Left lung (tissue), 10 donors: ENCODE data around the gene IKZF1. TPM values are rescaled to one million over a fixed set of nuclear protein-coding genes. Genes with fewer than 3 reads are reported as not detected.
A peak's percentile ranks its signal among the peaks of the same experiment; 100 is the strongest.

Experiments used
- ATAC-seq: fragments of 200-7000 bp; cut with Tn5 transposase; one replicate; pipeline ENCODE4 v1.9.1; 2020; ENCODE audit warnings: moderate library complexity
- DNase-seq, 4 donors: peaks; one replicate each; pipeline ENCODE4 v3.0.0-alpha.2; 2013 to 2020
- H3K27ac ChIP-seq, 2 donors: fragments of 200-600 bp; sonication (generic) in 1 of 2; one replicate each; pipeline versions ENCODE4 v1.5.0 to v1.8.0; 2020 to 2021
- H3K27me3 ChIP-seq, 2 donors: fragments of 200-600 bp; sonication (generic) in 1 of 2; one replicate each; pipeline versions ENCODE4 v1.5.0 to v1.8.0; 2020 to 2021
- H3K36me3 ChIP-seq, 2 donors: fragments of 200-600 bp; sonication (generic) in 1 of 2; one replicate each; pipeline versions ENCODE4 v1.5.0 to v1.8.0; 2020 to 2021
- H3K4me1 ChIP-seq, 2 donors: fragments of 200-600 bp; one replicate each; pipeline ENCODE4 v1.8.0; 2021
- H3K4me3 ChIP-seq, 2 donors: fragments of 200-600 bp; sonication (generic) in 1 of 2; one replicate each; pipeline versions ENCODE4 v1.5.0 to v1.8.0; 2020 to 2021; ENCODE audit warnings: mild to moderate bottlenecking in 1 of 2
- H3K9me3 ChIP-seq, 2 donors: fragments of 200-600 bp; sonication (generic) in 1 of 2; one replicate each; pipeline versions ENCODE4 v1.5.0 to v1.8.0; 2020 to 2021
- CTCF ChIP-seq, 2 donors: fragments of 200-600 bp; sonication (generic) in 1 of 2; IDR thresholded peaks; one replicate each; pipeline versions ENCODE4 v1.5.0 to v1.8.0; 2021; ENCODE audit warnings: antibody characterized with exemption in 2 of 2
- intact Hi-C, 2 donors: fragments of 100-400 bp; cut with DNase I; formaldehyde crosslinking; loops; one replicate each; pipeline versions ENCODE4 v1.11.2 to v1.14.2; 2022
- polyA plus RNA-seq, 6 donors: library from polyadenylated mRNA; unstranded; fragments of 120-200 nt; gene quantifications; one replicate each; pipeline ENCODE4 v1.2.1, GENCODE V29; 2013; ENCODE audit not compliant: insufficient read length in 6 of 6
- total RNA-seq, 2 donors: library from RNA; stranded (reverse); fragmentation: NEBNext Ultra II Directional; extraction: Animal tissue kit (Norgen Biotek cat#: 25700); gene quantifications; one replicate each; pipeline ENCODE4 v1.2.1, GENCODE V29; 2021
- donor health status: DM: no; HTN: yes; CAD: no.
- donor health status: DM: no; HTN: no; CAD: no.

The IKZF1 gene
- total and polyA plus RNA-seq, 8 donors: 1.9 to 50.2 (median 2.3) TPM

DNA sequence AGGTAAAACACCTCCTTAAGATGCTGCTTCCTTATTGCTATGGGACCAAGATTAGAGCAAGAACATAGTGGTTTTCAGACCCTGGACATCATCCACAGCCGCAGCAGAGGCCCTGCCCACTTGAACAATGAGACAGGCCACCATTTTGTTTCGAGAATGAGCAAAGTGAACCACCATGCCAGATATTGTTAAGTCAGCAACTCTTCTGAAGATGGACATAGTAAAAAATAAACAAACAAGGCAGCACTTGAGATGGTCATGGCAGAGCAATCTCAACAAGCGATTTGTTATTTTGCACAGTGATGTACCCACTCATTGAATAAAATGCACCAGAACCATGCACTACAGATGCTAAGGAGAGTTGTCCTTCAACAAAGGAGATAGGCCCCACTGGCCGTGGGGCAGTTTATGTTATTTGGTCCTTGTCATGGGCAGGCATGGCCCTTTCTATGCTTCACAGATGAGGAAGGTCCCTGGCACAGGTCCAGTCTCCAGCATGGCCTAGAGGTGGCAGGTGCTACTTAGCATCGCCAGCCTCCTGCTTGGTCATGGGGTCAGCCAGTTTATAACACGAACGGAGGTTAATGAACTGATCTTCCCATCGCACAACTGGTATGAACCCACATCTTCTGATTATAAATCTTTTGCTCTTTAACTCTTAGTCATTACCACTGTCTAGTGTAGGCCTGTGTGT lies 44.1 kb downstream of the IKZF1 start:
- Histone ChIP-seq H3K36me3 (peaks cover 0 to 4% of the 10 kb centered on the region in 2 donors), H3K27me3 (no peaks in the 10 kb centered on the region), H3K9me3 (no peaks in the 10 kb centered on the region), H3K4me1 (peaks cover 0 to 50% of the 10 kb centered on the region in 2 donors), H3K27ac (no peak overlapping the region), H3K4me3 (no peak overlapping the region)
- TF ChIP-seq CTCF (IDR thresholded peaks at IDR 0.05): no peak
- ATAC-seq (no peak), DNase-seq (no peak)
- intact Hi-C loops: no loop called here

DNA sequence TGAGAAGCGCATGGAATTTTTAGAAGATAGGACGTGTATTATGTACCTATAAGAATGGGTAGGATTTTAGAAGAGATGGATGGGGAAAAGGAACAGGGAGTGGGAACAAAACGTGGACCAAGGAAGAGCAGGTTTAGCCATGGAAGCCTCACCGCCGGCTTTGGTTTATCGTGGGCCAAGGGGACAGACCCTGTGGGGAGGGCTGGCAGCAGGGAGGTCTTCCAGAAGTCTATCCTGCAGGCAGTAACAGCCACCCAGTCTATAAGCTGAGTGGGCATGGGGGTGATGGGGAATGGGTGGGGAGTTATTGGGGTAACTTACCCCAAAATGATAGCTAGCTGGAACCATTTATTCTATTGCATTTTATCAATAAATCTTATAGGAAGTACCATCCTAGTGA lies 44.9 kb downstream of the IKZF1 start:
- ATAC-seq (no peak), DNase-seq (no peak)
- Histone ChIP-seq H3K4me1 (peaks cover 0 to 54% of the 10 kb centered on the region in 2 donors), H3K36me3 (peaks cover 0 to 5% of the 10 kb centered on the region in 2 donors), H3K9me3 (no peaks in the 10 kb centered on the region), H3K27ac (no peak overlapping the region), H3K4me3 (no peak overlapping the region), H3K27me3 (no peaks in the 10 kb centered on the region)
- TF ChIP-seq CTCF (IDR thresholded peaks at IDR 0.05): no peak
- intact Hi-C loops: no loop called here

DNA sequence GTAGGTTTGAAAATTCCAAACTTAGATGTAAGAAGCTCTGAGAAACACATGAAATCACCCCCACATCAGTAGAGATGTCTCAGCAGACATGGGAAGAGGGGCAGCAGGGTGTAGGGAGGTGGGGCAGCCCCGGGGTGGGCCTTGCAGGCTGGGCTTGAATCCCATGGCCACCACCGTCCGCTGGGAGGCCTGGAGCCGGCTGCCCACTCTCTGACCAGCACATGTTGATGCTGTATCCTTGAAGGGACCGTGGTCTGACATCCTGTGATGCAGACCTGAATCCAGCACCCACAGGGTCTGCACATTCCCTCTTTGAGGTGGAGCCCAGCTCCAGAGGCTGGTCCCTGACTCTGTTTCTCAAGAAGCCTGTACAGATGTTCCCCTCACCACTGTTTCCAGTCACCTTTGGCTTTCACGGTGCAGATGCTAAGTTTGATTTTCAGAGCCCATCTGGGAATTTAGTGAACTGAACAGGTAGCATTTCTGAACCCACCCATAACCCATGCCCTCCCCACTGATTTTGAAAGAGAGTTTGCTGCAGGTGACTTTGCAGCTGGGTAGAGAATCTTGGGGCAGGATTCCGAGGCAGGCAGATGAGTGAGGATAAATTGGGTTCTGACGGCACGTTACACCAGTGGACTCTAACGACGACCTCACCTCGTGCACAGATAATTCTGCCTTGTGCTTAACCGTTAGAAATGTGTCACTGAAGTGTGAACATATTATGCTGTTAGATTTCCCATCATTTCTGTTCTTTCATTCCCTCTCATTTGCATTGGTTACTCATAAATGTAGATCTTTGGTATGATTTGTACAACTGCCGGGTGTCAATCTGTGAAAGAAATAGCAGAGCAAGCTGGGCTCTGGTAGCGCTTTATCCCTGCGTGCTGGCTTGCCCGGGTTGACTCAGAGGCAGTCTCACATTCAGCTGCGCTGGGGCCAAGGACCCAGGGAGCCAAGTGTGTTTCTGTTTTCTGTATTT lies 45.7 kb downstream of the IKZF1 start:
- Histone ChIP-seq H3K36me3 (peaks cover 0 to 5% of the 10 kb centered on the region in 2 donors), H3K27ac (peak overlapping the region in 1 of 2 donors; percentile 75), H3K4me1 (peaks cover 0 to 62% of the 10 kb centered on the region in 2 donors), H3K4me3 (no peak overlapping the region), H3K9me3 (no peaks in the 10 kb centered on the region), H3K27me3 (no peaks in the 10 kb centered on the region)
- DNase-seq (no peak), ATAC-seq (no peak)
- TF ChIP-seq CTCF (IDR thresholded peaks at IDR 0.05): no peak
- intact Hi-C loops: no loop called here

DNA sequence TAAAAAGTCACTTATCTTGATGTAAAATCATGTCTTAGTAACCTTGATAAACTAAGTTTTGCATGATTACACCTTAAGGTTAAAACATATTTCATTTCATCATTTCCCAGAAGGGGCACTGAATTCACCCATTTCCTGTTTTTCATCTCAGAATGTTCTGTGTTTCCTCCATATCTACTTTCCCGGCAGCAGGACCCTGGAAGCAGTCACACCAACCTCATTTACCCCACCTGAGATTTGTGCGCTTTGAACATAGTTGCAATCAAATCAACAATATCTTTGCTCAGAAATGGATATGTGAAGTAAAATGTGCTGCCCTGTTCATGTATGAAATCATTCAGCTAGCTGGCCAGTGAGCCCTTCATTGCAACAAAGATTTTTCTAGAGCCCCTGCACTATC lies 46.8 kb downstream of the IKZF1 start:
- Histone ChIP-seq H3K9me3 (no peaks in the 10 kb centered on the region), H3K27ac (peak overlapping the region in 1 of 2 donors; percentile 75), H3K4me3 (no peak overlapping the region), H3K4me1 (peaks cover 0 to 68% of the 10 kb centered on the region in 2 donors), H3K36me3 (peaks cover 0 to 5% of the 10 kb centered on the region in 2 donors), H3K27me3 (no peaks in the 10 kb centered on the region)
- intact Hi-C loops: no loop called here
- ATAC-seq (no peak), DNase-seq (no peak)
- no peak for TF ChIP-seq CTCF (IDR thresholded peaks at IDR 0.05)

DNA sequence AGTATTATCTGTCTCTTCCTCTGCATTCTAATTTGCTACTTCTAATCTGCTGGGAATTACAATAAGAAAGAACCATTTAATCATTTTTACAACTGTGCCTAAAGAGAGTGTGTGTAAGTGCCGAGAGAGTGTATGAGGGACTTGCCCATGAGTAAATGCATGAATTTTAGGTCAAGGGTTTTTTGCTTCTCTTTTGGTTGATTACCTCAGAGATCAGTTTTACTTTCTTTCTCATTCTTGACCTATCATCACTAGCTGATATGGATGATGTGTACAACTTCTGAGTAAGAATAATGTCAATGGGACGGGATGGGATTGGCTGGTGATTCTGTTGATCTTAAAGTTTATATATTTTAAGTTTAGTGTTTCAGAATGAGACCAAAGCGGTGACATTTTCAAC lies 47.8 kb downstream of the IKZF1 start:
- Histone ChIP-seq H3K9me3 (no peaks in the 10 kb centered on the region), H3K36me3 (peaks cover 0 to 5% of the 10 kb centered on the region in 2 donors), H3K4me1 (peaks cover 0 to 69% of the 10 kb centered on the region in 2 donors), H3K27me3 (no peaks in the 10 kb centered on the region), H3K27ac (peak overlapping the region in 1 of 2 donors; percentile 75), H3K4me3 (no peak overlapping the region)
- intact Hi-C loops: no loop called here
- ATAC-seq: no peak
- no peak for TF ChIP-seq CTCF (IDR thresholded peaks at IDR 0.05)
- DNase-seq: no peak
